Parathyroid adenoma (tissue), 2 donors: ENCODE results near the gene GLB1L2.

Source experiments
- H2AFZ ChIP-seq: fragments of 300-600 bp; sonication (generic); one replicate; pipeline ENCODE4 v1.7.0; 2017; ENCODE audit warnings: antibody characterized with exemption, mild to moderate bottlenecking
- H3K27ac ChIP-seq: fragments of 300-600 bp; sonication (generic); one replicate; pipeline ENCODE4 v1.7.0; 2017
- H3K27me3 ChIP-seq: fragments of 300-600 bp; sonication (generic); one replicate; pipeline ENCODE4 v1.7.0; 2017; ENCODE audit warnings: low read length; ENCODE audit not compliant: control insufficient read depth, insufficient read depth
- H3K36me3 ChIP-seq: fragments of 300-600 bp; sonication (generic); one replicate; pipeline ENCODE4 v1.7.0; 2017; ENCODE audit warnings: low read length; ENCODE audit not compliant: control insufficient read depth, insufficient read depth
- H3K4me1 ChIP-seq: fragments of 300-600 bp; sonication (generic); one replicate; pipeline ENCODE4 v1.7.0; 2017; ENCODE audit warnings: control low read depth
- H3K4me2 ChIP-seq: fragments of 300-600 bp; sonication (generic); one replicate; pipeline ENCODE4 v1.7.0; 2017; ENCODE audit warnings: low read length
- H3K4me3 ChIP-seq: fragments of 300-600 bp; sonication (generic); one replicate; pipeline ENCODE4 v1.7.0; 2017; ENCODE audit warnings: low read depth, low read length
- H3K79me2 ChIP-seq: fragments of 300-600 bp; sonication (generic); one replicate; pipeline ENCODE4 v1.7.0; 2017; ENCODE audit warnings: control low read depth
- H3K9ac ChIP-seq: fragments of 300-600 bp; sonication (generic); one replicate; pipeline ENCODE4 v1.7.0; 2017; ENCODE audit warnings: mild to moderate bottlenecking
- H3K9me3 ChIP-seq: fragments of 300-600 bp; sonication (generic); one replicate; pipeline ENCODE4 v1.7.0; 2017; ENCODE audit warnings: low read length; ENCODE audit not compliant: control insufficient read depth
- CTCF ChIP-seq: fragments of 300-600 bp; sonication (generic); IDR thresholded peaks from one replicate; pipeline ENCODE4 v1.7.0; 2017; ENCODE audit warnings: antibody characterized with exemption, mild to moderate bottlenecking
- donor health status: primary hyperparathyroidism.

GLB1L2 gene

GRCh38 chr11:134382830-134383229, 51.0 kb downstream of the GLB1L2 start:
- Histone ChIP-seq H3K27me3 (no peaks in the 10 kb centered on the region), H3K36me3 (no peaks in the 10 kb centered on the region), H3K4me3 (no peak overlapping the region), H3K79me2 (no peaks in the 10 kb centered on the region), H3K4me2 (no peak overlapping the region), H3K9ac (no peak overlapping the region), H2AFZ (no peak overlapping the region), H3K4me1 (no peaks in the 10 kb centered on the region), H3K27ac (no peak overlapping the region), H3K9me3 (no peaks in the 10 kb centered on the region)
- no peak for TF ChIP-seq CTCF

- Histone ChIP-seq H3K27me3 (no peaks in the 10 kb centered on the region), H3K79me2 (no peaks in the 10 kb centered on the region), H3K4me2 (no peak overlapping the region), H3K4me1 (no peaks in the 10 kb centered on the region), H3K9me3 (no peaks in the 10 kb centered on the region), H3K4me3 (no peak overlapping the region), H3K9ac (no peak overlapping the region), H3K36me3 (no peaks in the 10 kb centered on the region), H2AFZ (no peak overlapping the region), H3K27ac (no peak overlapping the region)
- no peak for TF ChIP-seq CTCF
Measured at GRCh38 chr11:134383576-134384221, 51.9 kb downstream of the GLB1L2 start.

GRCh38 chr11:134384406-134384805, 52.6 kb downstream of the GLB1L2 start:
- Histone ChIP-seq H3K27me3 (no peaks in the 10 kb centered on the region), H3K9ac (no peak overlapping the region), H3K27ac (no peak overlapping the region), H3K79me2 (no peaks in the 10 kb centered on the region), H3K9me3 (no peaks in the 10 kb centered on the region), H3K4me1 (no peaks in the 10 kb centered on the region), H3K36me3 (no peaks in the 10 kb centered on the region), H3K4me2 (no peak overlapping the region), H2AFZ (no peak overlapping the region), H3K4me3 (no peak overlapping the region)
- TF ChIP-seq CTCF, result no peak

GRCh38 chr11:134385171-134385570, 53.4 kb downstream of the GLB1L2 start:
- no peaks in the 10 kb centered on the region for H3K79me2 ChIP-seq
- TF ChIP-seq CTCF, result no peak
- no peak overlapping the region for H3K9ac ChIP-seq
- no peaks in the 10 kb centered on the region for H3K36me3 ChIP-seq
- H3K9me3 ChIP-seq, result no peaks in the 10 kb centered on the region
- H2AFZ ChIP-seq, result no peak overlapping the region
- no peak overlapping the region for H3K27ac ChIP-seq
- no peaks in the 10 kb centered on the region for H3K4me1 ChIP-seq
- no peak overlapping the region for H3K4me2 ChIP-seq
- H3K27me3 ChIP-seq, result no peaks in the 10 kb centered on the region
- no peak overlapping the region for H3K4me3 ChIP-seq
